Mammary epithelial cell (primary cell): ENCODE data around the gene KLHL2.

ENCODE experiments used
- EZH2 ChIP-seq: IDR thresholded peaks from 2 replicates; pipeline ENCODE4 v1.6.1; 2012; ENCODE audit warnings: low read length, inconsistent platforms, borderline replicate concordance
- TF ChIP-seq, protein P1 (sequence below), 2 donors: IDR thresholded peaks in 1 of 2; conservative IDR thresholded peaks in 1 of 2; 2 replicates each; pipeline ENCODE4 v1.5.1; 2011 to 2012; ENCODE audit warnings: inconsistent platforms in 2 of 2, low read length in 2 of 2, mild to moderate bottlenecking in 2 of 2, control low read depth in 1 of 2, low read depth in 1 of 2; ENCODE audit not compliant: insufficient read depth in 1 of 2; ENCODE audit errors: extremely low read depth in 1 of 2

DNA sequence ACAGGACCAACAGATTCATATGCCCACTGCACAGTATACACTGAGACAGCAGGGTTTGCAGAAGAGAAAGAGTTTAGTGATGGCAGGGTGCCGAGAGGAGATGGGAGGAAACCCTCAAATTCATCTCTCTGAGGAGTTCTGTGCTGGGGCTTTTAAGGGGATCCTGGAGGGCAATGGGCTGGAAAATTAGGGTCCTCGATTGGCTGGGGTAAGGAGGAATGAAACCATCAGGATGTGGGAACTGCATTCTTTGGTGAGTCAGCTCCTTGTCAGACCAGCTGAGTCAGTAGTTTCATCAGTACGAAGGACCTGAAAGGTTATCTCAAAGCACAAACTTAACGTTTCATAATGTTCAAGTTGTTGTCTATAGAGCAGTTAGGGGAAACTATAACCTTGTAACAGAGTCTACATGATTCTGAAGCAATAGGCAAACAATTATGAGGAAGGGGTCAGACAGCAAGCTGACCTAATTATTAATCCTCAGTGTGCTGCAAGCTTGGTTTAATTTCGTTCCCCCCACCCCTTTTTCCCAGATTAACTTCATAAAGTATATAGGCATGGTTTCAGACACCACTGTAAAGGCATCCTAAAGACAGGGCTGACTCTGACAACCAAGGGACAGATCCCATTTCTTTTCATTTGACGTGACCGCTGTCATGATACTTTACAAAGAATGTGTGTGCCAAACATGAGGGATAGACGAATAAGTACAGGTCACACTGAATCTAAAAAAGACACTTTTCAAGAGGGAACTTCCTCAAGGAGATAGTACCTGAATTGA, 118.6 kb downstream of the KLHL2 start:
- TF ChIP-seq EZH2: no peak
- TF ChIP-seq, protein P1, sequence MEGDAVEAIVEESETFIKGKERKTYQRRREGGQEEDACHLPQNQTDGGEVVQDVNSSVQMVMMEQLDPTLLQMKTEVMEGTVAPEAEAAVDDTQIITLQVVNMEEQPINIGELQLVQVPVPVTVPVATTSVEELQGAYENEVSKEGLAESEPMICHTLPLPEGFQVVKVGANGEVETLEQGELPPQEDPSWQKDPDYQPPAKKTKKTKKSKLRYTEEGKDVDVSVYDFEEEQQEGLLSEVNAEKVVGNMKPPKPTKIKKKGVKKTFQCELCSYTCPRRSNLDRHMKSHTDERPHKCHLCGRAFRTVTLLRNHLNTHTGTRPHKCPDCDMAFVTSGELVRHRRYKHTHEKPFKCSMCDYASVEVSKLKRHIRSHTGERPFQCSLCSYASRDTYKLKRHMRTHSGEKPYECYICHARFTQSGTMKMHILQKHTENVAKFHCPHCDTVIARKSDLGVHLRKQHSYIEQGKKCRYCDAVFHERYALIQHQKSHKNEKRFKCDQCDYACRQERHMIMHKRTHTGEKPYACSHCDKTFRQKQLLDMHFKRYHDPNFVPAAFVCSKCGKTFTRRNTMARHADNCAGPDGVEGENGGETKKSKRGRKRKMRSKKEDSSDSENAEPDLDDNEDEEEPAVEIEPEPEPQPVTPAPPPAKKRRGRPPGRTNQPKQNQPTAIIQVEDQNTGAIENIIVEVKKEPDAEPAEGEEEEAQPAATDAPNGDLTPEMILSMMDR (conservative IDR thresholded peaks at IDR 0.05 in 1 of 2, IDR thresholded peaks at IDR 0.05 in 1 of 2; ENCODE audit: extremely low read depth in 1 of 2, insufficient read depth in 1 of 2, low read depth in 1 of 2, low read length in 2 of 2): no peak
